GM12873 (cell line): ENCODE measurements around the gene TRPM4.

ENCODE experiments used
- TF ChIP-seq, protein P1 (sequence below): IDR thresholded peaks from 2 replicates; pipeline ENCODE4 v1.5.1; 2012; ENCODE audit warnings: low read depth, mild to moderate bottlenecking, moderate library complexity, low read length, control low read depth; ENCODE audit not compliant: insufficient read depth; ENCODE audit errors: missing control alignments

The TRPM4 gene

DNA sequence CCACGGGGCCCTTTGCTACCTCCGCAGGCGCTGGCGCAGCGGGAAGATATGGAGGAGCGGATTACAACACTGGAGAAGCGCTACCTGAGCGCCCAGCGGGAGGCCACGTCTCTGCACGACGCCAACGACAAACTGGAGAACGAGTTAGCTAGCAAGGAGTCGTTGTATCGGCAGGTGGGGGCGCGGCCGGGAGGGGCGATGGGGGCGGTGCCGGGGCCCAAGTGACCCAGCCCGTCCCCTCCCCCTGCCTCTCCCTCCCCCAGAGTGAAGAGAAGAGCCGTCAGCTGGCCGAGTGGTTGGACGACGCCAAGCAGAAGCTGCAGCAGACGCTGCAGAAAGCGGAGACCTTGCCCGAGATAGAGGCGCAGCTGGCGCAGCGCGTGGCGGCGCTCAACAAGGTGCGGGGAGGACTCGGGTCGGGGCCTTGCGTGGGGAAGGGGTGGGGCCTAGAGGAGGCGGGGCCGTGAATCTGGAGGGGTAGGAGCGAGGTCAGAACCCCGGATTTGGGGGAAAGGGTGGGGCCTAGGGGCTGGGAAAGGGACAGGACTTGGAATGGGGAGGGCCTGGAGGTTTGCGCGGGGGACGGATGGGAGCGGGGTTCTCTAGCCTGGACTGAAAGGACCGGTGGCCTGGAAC, 24.5 kb upstream of the TRPM4 start:
- TF ChIP-seq, protein P1, sequence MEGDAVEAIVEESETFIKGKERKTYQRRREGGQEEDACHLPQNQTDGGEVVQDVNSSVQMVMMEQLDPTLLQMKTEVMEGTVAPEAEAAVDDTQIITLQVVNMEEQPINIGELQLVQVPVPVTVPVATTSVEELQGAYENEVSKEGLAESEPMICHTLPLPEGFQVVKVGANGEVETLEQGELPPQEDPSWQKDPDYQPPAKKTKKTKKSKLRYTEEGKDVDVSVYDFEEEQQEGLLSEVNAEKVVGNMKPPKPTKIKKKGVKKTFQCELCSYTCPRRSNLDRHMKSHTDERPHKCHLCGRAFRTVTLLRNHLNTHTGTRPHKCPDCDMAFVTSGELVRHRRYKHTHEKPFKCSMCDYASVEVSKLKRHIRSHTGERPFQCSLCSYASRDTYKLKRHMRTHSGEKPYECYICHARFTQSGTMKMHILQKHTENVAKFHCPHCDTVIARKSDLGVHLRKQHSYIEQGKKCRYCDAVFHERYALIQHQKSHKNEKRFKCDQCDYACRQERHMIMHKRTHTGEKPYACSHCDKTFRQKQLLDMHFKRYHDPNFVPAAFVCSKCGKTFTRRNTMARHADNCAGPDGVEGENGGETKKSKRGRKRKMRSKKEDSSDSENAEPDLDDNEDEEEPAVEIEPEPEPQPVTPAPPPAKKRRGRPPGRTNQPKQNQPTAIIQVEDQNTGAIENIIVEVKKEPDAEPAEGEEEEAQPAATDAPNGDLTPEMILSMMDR: no peak

DNA sequence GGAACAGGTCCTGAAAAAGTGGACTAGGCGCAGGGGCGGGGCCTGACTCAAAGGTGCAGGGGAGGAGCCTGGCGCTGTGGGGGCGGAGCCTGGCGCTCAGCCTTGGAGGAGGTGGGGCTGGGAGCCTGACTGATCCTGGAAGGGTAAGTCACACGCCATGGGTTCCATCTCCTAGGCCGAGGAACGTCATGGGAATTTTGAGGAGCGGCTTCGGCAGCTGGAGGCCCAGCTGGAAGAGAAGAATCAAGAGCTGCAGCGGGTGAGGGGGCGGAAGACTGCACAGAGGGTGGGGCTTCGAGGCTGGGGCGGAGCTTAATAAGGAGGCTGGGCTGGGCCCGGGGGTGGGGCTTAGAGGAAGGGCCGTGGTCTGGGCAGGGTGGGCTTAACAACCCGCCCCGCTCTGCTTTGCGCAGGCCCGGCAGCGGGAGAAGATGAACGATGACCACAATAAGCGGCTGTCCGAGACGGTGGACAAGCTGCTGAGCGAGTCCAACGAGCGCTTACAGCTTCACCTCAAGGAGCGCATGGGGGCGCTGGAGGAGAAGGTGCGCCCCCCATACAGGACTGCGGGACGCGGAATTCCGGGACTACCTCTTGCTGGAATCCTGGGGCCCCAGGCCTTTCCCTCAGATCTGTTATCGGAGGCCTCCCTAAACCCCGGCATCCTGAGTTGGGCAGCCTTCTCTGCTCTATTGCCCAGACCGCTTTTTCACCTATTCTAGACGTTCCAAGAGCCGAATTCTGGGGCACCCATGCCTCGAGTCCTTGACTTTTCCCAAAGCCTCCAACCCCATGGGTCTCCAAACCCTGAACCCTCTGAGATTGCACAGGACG, 23.8 kb upstream of the TRPM4 start:
- TF ChIP-seq, protein P1: no peak

DNA sequence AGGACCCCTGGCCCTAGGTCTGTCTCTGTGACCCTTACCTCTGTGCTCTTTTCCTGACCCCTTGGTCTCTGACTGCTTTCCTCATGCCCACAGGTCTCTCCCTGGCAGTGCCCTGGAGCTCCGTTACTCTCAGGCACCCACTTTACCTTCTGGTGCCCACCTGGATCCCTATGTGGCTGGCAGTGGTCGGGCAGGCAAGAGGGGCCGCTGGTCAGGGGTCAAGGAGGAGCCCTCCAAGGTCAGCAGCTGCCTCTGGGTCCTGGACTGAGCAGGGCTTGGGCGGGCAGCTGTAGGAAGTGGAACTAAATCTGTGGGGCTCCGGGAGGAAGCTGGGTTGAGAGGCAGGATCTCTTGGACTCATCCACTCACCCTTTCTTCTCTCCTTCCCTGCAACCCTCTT, 21.9 kb upstream of the TRPM4 start:
- TF ChIP-seq, protein P1: no peak

DNA sequence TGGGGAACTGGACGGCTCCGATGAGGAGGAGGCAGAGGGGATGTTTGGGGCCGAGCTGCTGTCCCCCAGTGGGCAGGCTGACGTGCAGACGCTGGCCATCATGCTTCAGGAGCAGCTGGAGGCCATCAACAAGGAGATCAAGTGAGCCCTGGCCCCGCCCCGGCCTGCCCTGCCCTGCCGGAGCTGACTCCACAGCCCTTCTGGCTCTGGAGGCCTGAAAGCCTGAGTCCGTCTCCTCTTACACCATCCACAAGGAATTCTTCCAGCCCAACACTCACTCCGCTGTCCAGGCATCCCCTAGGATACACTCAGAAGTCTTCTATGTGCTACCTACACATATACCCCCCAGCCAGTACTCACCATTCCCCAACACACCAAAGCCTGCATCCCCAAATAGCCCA, 20.8 kb upstream of the TRPM4 start:
- TF ChIP-seq, protein P1: no peak

DNA sequence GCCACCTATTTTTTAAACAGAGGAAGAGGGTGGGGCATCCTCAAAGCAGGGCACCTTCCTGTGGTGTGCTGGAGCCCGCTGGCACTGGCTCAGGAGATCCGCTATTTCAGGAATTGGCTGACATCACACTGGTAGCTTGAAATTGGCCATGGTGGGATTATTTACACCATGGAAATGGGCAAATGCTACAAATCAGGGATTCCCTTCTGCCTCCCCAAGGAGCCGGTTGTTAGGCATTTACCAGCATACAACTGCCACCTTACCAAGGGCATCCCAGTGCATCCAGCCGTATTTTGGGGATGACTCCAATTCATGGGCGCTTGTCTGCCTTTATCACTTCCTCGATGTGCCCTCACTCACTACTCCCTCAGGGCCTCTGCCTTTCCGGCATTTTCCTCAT, 16.6 kb upstream of the TRPM4 start:
- TF ChIP-seq, protein P1: no peak

DNA sequence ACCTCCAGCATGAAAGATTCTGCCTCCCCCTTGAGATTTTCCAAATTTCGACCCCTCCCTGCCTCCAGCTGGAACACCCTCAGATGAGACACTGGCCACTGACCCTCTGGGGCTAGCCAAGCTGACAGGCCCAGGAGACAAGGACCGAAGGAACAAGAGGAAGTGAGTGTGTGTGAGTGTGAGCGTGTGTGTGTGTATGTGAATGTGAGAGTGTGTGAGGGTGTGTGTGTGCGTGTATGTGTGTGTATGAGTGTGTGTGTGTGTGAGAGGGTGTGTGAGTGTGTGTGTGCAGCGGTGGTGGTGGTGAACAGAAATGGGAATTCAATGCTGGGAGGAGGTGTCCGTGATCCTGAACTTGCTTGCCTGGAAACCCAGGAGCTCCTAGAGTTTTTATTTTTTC, 16.2 kb upstream of the TRPM4 start:
- TF ChIP-seq, protein P1: no peak

DNA sequence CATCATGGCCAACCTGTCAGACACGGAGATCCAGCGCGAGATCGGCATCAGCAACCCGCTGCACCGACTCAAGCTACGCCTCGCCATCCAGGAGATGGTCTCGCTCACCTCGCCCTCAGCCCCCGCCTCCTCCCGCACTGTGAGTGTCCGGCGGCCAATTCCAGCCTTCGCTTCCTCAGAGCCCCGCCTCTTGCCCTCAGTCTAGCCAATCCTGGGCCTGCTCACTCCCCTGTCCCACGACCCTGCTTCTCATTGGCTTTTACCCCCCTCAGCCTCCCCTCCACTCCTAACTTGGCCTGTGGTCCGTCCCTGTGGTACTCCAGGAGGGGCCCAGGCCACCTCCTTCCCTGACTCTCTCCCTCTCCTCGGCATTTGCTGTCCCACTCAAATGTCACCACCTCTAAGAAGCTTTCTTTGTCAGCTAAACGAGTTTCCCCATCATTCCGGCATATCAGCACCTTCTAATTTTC, 14.7 kb upstream of the TRPM4 start:
- TF ChIP-seq, protein P1: no peak
